GM19395 (cell line): ENCODE measurements around the gene HLA-DRA.

Experiments used
- ATAC-seq: cut with Tn5 transposase; IDR thresholded peaks from one replicate; pipeline ENCODE4 v1.9.1; 2021; ENCODE audit warnings: mild to moderate bottlenecking, moderate library complexity; ENCODE audit not compliant: unreplicated experiment

The HLA-DRA gene

GRCh38 chr6:32439602-32440214 lies at the start of gene HLA-DRA:
Gene HLA-DRA, plus strand, starts transcription at chr6:32439887. Its CDS starts 64 bp downstream, at chr6:32439951.
- ATAC-seq, result peak; percentile 83

GRCh38 chr6:32391505-32391904 lies 48.2 kb upstream of the HLA-DRA start:
- no peak for ATAC-seq

DNA sequence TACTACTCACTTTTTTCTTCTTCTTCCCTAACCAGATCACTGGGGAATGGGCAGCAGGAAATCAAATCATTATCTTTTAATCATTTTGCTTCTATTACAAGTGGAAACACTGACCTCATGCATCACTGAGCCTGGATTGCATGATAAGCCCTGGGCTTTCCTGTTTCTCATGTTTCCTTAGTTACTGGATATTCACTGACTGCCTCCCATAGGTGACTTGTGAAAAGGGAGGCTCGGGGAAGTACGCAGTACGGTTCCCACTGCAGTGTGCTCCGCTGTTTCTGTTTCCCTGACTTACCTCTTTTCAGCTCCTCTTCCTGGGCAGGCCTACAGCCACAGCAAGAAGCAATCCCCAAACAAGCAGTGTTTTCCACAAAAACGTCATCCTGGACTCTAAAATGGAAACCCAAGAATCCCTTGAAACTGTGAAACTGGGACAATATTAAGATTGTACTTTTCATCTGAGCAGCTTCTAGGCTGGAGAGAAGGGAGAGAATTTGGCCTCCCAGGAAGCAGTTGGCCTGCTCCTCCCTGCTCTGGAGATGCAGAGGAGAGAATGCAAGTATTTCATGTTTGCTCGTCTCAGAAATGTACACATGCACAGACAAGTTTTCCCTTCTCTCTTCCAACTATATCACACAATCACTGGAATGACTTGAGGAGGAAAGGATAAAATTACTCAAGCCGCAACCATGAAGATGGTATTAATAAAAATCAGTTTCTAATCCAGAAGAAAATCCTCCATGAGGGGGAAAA lies 45.8 kb upstream of the HLA-DRA start:
- ATAC-seq, result no peak

GRCh38 chr6:32396028-32396427 lies 43.7 kb upstream of the HLA-DRA start:
- ATAC-seq, result no peak

DNA sequence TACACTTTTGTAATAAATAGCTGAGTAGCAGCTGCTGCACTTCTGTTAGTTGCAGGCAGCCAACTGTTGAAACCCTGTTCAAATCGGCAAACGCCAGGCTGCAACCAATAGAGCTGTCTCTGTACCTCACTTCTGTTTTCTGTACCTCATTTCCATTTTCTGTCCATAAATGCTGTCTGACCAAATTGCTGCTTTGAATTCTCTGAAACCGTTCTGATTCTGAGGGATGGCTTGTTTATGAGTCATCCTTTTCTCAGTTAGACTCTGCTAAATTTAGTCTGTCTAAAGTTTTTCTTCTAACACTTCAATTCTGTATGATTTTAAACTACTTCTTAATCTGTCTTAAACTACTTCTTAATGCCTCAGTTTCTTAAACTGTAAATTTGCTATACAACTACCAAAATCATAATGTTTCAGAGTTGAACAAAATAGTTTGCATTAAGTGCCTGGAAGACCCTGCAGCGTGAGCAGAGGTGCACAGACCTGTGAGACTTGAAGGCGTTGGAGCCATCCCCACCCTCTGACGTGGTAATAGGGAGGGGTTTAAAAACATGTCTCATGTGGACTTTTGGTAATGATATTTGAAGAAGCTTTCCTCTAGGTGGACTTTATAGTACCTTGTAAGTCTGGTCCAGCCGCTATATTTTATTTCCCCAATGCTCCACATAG lies 42.3 kb upstream of the HLA-DRA start:
- peak; percentile 80 for ATAC-seq

DNA sequence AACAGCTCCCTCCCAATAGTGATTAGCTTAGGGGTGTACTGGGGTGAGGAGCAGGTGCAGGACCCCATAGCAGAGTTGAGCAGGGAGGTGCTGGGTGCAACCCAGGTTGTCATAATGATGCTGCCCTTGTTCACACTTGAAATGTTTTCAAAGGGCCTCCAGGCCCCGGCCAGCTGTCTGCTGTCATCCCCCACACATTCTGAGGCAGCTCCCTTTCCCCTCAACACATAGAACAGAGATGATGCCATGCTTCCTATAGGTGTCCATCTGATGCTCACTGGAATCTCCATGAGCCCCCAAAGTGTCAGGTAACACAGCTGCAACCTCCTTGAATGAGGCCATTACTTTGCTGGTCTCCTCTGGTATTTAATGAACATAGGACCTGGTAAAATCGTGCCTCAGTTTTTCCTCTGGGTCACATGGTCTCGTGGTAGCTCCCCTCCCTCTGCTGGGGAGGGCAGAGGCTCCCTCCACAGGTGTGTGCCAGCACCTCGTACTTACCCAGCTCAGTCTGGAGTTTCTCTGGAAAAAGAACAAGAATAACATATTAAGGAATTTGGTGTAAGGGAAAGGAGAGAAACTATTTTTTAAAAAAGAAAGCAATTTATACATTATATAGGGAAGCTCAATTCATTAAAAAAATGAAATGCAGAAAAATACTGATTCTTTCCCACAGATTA lies 38.3 kb upstream of the HLA-DRA start:
- ATAC-seq, result no peak

DNA sequence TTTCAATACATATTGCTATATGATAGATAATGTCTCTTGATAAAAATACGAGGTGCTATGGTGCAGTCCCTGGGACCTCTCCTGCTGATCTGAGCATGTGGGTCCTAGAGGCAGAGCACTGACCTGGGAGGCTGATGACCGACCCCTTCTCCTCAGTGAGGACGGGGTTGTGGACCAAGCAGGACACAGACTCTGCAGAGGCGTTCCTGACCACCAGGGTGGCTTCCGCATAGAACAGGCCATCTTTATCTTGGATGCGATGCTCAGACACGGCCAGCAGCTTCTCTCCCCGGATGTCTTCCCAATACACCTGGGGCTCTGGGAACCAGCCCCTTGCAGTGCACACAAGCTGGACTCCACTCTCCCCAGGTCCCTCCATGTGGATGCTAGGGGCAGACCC lies 36.9 kb upstream of the HLA-DRA start:
- no peak for ATAC-seq

- no peak for ATAC-seq
Measured at GRCh38 chr6:32405656-32406055, 34.0 kb upstream of the HLA-DRA start.

DNA sequence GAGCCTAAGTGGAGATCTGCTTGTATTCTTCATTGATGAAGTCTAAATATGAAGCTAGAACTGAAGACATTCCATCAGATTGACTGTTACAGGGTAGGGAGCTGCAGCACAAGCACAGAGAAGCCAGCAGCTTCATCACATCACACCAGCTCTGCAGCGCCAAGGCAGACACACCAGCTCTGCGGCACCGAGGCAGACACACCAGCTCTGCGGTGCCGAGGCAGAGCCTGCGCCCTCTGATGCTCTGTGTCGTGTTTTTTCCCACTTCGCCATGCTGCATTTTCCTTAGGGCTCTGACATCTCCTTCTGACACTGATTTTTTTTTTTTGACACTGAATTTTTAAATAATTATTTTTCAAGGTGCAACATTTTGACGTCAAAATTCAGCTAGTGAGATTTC lies 33.5 kb upstream of the HLA-DRA start:
- no peak for ATAC-seq

- no peak for ATAC-seq
Measured at GRCh38 chr6:32406857-32407256, 32.8 kb upstream of the HLA-DRA start, which contains the start of gene BTNL2. Gene BTNL2, minus strand, starts transcription at chr6:32407181. Its CDS starts 58 bp downstream, at chr6:32407123.

- ATAC-seq, result no peak
Measured at GRCh38 chr6:32410906-32411305, 28.8 kb upstream of the HLA-DRA start.

DNA sequence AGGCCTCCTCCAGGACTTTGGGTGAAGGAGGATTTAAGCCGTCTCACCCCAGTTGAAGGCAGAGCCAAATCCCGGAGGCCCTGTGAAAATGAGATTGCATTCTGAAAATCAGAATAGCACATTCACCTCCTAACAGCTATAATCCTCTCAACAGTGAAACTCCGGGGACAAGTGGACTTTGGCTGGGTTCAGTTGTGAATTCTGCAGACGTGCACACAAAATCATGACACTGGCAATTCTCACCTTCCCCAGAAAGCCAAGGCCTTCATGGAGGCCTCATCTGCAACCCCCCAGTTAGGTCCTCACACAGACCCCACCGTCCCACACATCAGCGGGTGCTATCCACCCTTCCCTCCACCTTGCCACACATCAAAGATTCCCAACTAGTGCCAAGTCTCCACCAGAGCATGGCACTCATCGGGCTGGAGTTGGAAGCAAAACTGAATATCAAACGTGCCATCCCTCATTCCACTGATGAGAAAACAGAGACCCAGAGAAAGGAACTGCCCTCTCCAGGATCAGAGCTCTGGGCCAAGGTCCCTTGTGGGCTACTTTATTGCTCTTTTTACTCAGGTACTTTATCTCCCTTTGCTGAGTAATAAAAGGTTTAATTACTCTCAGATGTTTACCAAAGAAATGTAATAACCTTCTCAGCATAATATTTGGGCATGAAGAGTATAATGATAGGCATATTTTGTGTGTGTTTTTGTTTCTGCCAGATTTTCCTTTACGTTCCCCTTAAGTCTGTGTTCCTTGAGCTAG lies 27.9 kb upstream of the HLA-DRA start:
- ATAC-seq, result no peak

DNA sequence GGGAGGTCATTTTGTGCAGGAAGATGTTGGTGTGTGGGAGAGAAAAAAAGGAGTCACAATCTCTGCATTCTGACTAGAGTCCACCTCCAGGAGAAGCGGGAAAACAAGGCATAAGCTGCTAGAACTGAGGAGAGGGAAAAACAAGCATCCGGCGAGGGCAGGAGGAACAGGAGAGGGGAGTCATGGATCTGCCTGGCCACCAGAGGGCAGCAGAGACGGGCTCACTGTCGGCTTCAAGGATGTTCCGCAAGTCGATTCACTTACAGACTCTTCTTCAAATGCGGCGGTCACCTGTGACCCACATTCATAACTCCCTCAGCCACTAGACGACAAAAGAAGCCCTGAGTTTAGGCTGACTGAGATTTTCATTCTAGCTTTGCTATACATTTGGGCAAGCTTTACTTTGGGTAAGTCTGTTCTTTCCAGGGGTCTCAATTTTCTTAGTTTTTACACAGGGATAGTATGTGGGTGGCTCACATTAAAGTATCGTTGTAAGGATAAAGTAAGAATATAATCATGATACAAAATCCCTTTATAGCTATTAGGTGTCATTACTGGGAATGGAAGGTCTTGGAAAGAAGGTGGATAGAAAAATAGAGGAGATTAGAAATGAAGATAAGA lies 26.1 kb upstream of the HLA-DRA start:
- ATAC-seq, result no peak

DNA sequence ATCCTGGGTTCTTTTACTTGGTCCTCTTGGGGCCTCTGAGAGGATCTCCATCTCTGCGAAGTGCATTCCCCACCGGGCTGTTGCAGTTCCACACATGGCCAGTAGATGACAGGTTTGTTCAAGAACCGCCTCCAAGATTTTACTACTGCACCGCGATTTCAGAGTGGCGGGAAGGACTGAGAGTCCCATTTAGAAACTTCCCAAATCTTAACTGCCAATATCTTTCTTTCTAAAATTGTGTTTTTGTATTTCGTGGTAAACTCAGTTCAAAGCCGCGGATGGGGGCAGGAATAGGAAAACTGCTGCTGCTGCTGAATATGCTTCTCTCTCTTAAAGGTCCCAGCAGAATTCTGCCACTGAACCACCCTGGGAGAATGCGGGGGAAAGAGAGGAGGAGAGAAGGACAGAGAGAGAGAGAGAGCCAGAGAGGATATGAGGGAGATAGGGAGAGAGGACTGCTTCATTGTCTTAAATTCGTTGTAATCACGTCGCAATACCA lies 24.1 kb upstream of the HLA-DRA start:
- ATAC-seq, result no peak

- no peak for ATAC-seq
Measured at GRCh38 chr6:32416036-32416435, 23.7 kb upstream of the HLA-DRA start.

- ATAC-seq, result no peak
Measured at GRCh38 chr6:32424589-32425300, 14.9 kb upstream of the HLA-DRA start.

- no peak for ATAC-seq
Measured at GRCh38 chr6:32426338-32426737, 13.3 kb upstream of the HLA-DRA start.

DNA sequence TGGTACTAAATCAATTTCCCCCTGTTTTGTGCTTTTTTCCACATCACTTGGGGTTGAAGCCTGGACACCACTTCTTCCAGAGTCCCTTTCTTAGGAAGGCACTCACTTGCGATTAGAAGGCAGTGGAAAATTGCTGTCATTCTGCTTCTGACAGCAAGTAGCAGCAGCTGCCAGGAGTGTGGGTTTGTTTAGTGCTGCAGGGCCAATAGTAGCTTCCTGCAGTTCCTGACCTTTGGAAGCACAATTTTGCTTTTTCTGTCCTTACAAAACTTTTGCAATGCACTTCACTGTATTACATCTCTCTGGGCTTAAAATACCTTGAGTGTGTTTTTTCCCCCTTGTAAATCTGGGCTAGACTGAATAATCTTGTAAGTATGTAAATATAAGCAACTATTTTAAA lies 12.5 kb upstream of the HLA-DRA start:
- ATAC-seq, result no peak

- ATAC-seq, result no peak
Measured at GRCh38 chr6:32427934-32428474, 11.7 kb upstream of the HLA-DRA start.
